GM12892 (cell line): ENCODE data around the gene NEMF.

ENCODE experiments used
- POLR2A ChIP-seq: IDR thresholded peaks from 2 replicates; pipeline ENCODE4 v1.6.1; 2011; ENCODE audit warnings: low read depth, low read length, control low read depth
- TAF1 ChIP-seq: IDR thresholded peaks from 2 replicates; pipeline ENCODE4 v1.6.1; 2011; ENCODE audit warnings: low read depth, mild to moderate bottlenecking, control low read depth, low read length, borderline replicate concordance

DNA sequence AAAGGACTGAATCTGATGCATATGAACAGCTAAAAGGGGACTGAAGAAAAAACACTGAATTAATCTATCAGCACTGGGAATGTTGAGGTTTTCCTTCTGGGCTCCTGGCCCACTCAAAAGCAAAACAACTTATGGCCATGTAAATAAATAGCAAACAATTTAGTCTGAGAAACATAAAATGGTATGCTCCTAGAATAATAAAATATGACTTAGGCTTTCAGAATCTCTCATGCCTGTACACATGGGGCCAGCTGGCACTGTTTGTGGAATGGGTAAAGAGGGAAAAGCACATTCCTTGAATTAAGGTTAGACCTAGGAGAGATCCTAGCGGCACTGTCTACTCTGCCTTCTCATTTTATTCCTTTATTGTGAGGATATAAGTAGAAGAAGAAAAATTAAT lies 78.5 kb downstream of the NEMF start:
- TF ChIP-seq TAF1 (no peak), POLR2A (no peak)
